Peyer's patch (tissue), 4 donors: ENCODE measurements around the gene DHX57.

Experiments used
- POLR2A ChIP-seq, 2 donors: fragments of 450-650 bp; IDR thresholded peaks; one replicate each; pipeline ENCODE4 v1.5.1; 2017; ENCODE audit warnings: antibody characterized with exemption in 2 of 2, mild to moderate bottlenecking in 2 of 2, moderate library complexity in 2 of 2
- TF ChIP-seq, protein P1 (sequence below), 6 experiments: fragments of 450-650 bp in 4 of 6; fragments of 200-600 bp in 2 of 6; sonication (generic) in 1 of 6; IDR thresholded peaks; one replicate each; pipeline ENCODE4 v1.5.1; 2017 to 2019; ENCODE audit warnings: antibody characterized with exemption in 6 of 6, mild to moderate bottlenecking in 3 of 6, moderate library complexity in 1 of 6

DNA sequence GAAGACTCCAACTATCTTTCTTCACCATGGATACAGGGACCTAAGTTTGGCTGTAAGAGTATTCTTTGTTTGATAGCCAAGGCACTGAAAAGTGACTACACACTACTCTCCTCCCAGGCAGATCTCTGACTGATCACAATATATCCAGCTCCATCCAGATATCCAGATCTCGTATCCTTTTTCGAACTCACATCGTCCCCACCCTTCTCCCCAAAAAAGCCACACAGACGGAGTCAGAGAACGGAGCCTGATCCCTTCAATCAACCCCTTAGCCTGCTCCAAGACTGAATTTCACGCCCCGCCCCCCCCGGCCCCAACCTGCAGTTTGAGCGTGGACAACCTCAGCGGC lies 533 bp downstream of the DHX57 start:
- TF ChIP-seq, protein P1, sequence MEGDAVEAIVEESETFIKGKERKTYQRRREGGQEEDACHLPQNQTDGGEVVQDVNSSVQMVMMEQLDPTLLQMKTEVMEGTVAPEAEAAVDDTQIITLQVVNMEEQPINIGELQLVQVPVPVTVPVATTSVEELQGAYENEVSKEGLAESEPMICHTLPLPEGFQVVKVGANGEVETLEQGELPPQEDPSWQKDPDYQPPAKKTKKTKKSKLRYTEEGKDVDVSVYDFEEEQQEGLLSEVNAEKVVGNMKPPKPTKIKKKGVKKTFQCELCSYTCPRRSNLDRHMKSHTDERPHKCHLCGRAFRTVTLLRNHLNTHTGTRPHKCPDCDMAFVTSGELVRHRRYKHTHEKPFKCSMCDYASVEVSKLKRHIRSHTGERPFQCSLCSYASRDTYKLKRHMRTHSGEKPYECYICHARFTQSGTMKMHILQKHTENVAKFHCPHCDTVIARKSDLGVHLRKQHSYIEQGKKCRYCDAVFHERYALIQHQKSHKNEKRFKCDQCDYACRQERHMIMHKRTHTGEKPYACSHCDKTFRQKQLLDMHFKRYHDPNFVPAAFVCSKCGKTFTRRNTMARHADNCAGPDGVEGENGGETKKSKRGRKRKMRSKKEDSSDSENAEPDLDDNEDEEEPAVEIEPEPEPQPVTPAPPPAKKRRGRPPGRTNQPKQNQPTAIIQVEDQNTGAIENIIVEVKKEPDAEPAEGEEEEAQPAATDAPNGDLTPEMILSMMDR (IDR thresholded peaks at IDR 0.05): no peak
- TF ChIP-seq POLR2A (IDR thresholded peaks at IDR 0.05): no peak
